A673 (cell line): ENCODE measurements around the gene TIGD3.

ENCODE experiments used
- EZH2 ChIP-seq: fragments of 200-600 bp; sonication (generic); IDR thresholded peaks from 2 replicates; pipeline ENCODE4 v1.6.1; 2017; ENCODE audit warnings: borderline replicate concordance, low read depth, mild to moderate bottlenecking, mixed read lengths, antibody characterized with exemption, low read length; ENCODE audit not compliant: poor library complexity, severe bottlenecking
- TF ChIP-seq, protein P1 (sequence below): fragments of 300-800, 200-600 bp; sonication (generic); conservative IDR thresholded peaks from 2 replicates; pipeline ENCODE4 v1.5.1; 2017; ENCODE audit warnings: low read depth, mild to moderate bottlenecking, antibody characterized with exemption, low read length, moderate library complexity, mixed read lengths

GRCh38 chr11:65353900-65354264 is 669 bp upstream of the TIGD3 start:
- TF ChIP-seq EZH2, result no peak
- TF ChIP-seq, protein P1, sequence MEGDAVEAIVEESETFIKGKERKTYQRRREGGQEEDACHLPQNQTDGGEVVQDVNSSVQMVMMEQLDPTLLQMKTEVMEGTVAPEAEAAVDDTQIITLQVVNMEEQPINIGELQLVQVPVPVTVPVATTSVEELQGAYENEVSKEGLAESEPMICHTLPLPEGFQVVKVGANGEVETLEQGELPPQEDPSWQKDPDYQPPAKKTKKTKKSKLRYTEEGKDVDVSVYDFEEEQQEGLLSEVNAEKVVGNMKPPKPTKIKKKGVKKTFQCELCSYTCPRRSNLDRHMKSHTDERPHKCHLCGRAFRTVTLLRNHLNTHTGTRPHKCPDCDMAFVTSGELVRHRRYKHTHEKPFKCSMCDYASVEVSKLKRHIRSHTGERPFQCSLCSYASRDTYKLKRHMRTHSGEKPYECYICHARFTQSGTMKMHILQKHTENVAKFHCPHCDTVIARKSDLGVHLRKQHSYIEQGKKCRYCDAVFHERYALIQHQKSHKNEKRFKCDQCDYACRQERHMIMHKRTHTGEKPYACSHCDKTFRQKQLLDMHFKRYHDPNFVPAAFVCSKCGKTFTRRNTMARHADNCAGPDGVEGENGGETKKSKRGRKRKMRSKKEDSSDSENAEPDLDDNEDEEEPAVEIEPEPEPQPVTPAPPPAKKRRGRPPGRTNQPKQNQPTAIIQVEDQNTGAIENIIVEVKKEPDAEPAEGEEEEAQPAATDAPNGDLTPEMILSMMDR, result no peak
